NT2/D1 (cell line): Measurements from ENCODE around the gene SRBD1.

Source experiments
- DNase-seq: peaks from one replicate; pipeline ENCODE4 v3.0.0-alpha.2; 2011; ENCODE audit warnings: low read depth, low spot score
- H3K27me3 ChIP-seq: 2 replicates; pipeline ENCODE4 v1.6.0; 2011; ENCODE audit warnings: mild to moderate bottlenecking; ENCODE audit not compliant: insufficient read length, insufficient read depth
- H3K36me3 ChIP-seq: 2 replicates; pipeline ENCODE4 v1.6.1; 2011; ENCODE audit warnings: mild to moderate bottlenecking, low read length, mixed read lengths; ENCODE audit not compliant: insufficient read depth, insufficient read length
- H3K4me1 ChIP-seq: 2 replicates; pipeline ENCODE4 v1.5.1; 2011; ENCODE audit not compliant: insufficient read depth, insufficient read length
- H3K4me3 ChIP-seq: 2 replicates; pipeline ENCODE4 v1.5.1; 2011; ENCODE audit warnings: low read depth; ENCODE audit not compliant: insufficient read length
- H3K9ac ChIP-seq: 2 replicates; pipeline ENCODE4 v1.6.0; 2011; ENCODE audit warnings: low read depth; ENCODE audit not compliant: insufficient read length
- H3K9me3 ChIP-seq: 2 replicates; pipeline ENCODE4 v1.5.1; 2011; ENCODE audit warnings: mild to moderate bottlenecking, low read length; ENCODE audit not compliant: insufficient read depth
- SUZ12 ChIP-seq: IDR thresholded peaks from 2 replicates; pipeline ENCODE4 v1.6.1; 2011; ENCODE audit not compliant: insufficient read length, insufficient read depth; ENCODE audit errors: extremely low read depth
- YY1 ChIP-seq: IDR thresholded peaks from 2 replicates; pipeline ENCODE4 v1.6.1; 2011; ENCODE audit not compliant: insufficient read length, insufficient read depth
- ZNF274 ChIP-seq: IDR thresholded peaks from 2 replicates; pipeline ENCODE4 v1.6.1; 2011; ENCODE audit warnings: mild to moderate bottlenecking, low read depth, low read length

The SRBD1 gene

DNA sequence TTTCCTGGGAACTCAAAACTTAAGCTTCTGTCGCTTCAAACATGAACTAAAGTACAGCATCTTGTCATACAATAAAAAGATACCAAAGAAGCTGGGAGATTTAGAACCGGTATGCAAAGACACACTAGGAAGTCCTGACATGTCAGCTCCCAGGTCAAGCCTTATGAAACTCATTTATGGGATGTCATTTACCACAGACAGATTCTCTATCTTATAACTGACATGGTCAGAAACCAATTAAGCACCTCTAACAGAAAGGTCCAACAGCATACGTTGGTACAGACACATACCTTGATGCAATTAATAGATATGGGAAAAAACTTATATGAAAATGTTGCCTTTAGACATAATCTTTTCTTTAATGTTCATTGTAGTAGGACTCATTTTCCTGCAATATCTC lies 169.0 kb downstream of the SRBD1 start:
- Histone ChIP-seq H3K27me3 (no peaks in the 10 kb centered on the region), H3K9ac (no peak overlapping the region), H3K4me1 (no peaks in the 10 kb centered on the region), H3K36me3 (no peaks in the 10 kb centered on the region), H3K4me3 (no peak overlapping the region), H3K9me3 (peaks cover 5% of the 10 kb centered on the region; the same call in 1 of the 2 replicates)
- DNase-seq = no peak
- TF ChIP-seq ZNF274 (no peak), YY1 (no peak), SUZ12 (no peak)

DNA sequence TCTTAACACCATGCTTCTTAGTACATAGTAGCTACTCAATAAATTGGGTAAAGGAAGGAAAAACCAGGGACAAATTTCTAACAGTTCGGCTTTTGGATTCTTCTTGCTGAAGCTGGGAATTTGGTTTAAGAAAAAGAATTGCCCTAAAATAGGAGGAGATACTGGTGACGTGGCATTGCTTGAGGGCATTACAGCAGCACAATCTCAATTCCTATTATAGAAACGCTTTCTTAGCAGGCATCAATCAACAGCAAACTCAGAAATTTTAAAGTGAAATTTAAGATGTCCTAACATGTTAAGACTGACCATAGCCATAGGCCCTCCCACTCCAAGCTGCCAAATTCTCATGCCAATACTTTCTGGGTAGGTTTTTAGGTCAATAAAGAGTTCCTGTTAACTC lies 169.5 kb downstream of the SRBD1 start:
- H3K9me3 ChIP-seq = peaks cover 9% of the 10 kb centered on the region
- no peaks in the 10 kb centered on the region for H3K27me3 ChIP-seq
- H3K4me1 ChIP-seq = no peaks in the 10 kb centered on the region
- DNase-seq = no peak
- no peak overlapping the region for H3K4me3 ChIP-seq
- H3K36me3 ChIP-seq = no peaks in the 10 kb centered on the region
- TF ChIP-seq ZNF274 = no peak
- TF ChIP-seq SUZ12 = no peak
- no peak for TF ChIP-seq YY1
- no peak overlapping the region for H3K9ac ChIP-seq

DNA sequence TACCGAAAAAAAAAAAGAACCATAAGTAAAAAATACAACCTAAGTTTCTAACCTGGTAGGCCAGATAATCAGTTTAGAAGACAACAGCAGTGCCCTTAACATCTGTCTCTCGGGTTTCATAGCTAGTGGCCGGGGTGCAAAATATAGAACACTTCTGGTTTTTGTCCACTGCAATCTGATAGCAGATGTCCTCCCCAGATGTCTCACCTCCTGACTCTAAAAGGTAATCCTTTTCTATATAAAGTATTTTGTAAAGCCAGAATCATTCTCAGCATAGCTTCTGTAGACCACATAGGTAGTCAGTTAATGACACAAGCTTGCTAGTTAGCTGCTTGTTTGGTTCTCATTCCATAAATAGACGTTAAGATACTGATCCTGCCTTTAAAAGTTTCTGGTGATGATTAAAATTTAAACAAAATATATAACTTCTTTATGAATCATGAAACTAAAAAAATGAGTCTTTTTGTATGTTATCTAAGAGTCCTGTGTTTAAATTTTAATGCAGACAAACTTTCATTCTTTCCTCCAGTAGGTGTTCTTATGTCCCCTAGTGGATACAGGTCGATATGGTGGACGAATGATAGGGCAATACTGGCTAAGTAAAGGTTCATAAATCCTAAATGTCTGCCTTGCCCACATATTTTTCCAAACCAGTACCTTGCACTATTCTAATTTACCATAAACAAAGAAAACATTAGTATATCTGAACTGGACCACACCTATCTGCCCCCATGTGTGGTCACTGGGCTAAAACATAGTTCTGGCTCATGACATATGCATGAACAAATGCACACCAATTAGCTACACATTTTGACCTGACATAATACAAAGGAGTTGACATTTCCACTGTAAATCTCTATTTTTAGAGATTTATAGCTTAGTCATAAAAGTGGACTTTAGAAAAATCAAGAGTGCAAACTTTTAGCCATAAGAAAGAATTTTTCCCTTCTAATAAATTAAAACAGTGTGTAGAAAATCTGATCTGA lies 171.0 kb downstream of the SRBD1 start:
- H3K9ac ChIP-seq = no peak overlapping the region
- no peak overlapping the region for H3K4me3 ChIP-seq

DNA sequence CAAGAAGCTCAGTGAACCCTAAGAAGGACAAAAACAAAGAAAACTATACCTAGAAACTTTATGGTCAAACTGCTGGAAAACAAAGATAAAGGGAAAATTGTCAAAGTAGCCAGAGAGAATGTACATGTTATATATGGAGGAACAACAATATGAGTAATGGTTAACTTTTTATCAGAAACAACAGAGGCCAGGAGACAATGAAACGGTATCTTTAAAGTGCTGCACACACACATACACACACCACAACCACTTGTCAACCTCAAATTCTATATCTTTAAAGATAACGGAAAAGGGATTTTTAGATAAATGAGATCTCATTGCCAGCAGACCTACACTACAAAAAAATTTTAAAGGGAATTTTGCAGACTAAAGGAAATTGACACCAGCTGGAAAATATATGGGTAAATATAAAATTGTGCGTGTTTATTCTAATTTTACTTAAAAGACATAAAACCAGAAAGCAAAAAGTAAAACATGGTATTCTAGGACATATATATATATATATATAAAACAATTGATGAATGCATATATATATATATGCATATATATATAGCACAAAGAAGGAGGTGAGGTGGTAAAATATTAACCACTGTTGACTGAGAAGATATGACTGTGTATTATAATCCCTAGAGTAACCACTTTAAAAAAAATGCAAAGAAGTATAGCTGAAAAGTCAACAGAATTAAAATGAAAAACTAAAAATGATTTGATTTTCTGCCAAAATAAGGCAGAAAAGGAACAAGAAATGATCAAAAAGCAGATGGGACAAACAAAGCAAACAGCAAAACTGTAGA lies 172.0 kb downstream of the SRBD1 start:
- Histone ChIP-seq H3K9me3 (peaks cover 10% of the 10 kb centered on the region), H3K4me1 (no peaks in the 10 kb centered on the region), H3K9ac (no peak overlapping the region), H3K36me3 (no peaks in the 10 kb centered on the region), H3K4me3 (no peak overlapping the region), H3K27me3 (no peaks in the 10 kb centered on the region)
- DNase-seq = no peak
- no peak for TF ChIP-seq YY1
- TF ChIP-seq ZNF274 = no peak
- no peak for TF ChIP-seq SUZ12

More for the DNA sequence above, 171.0 kb downstream of the SRBD1 start:
- Histone ChIP-seq H3K4me1 (no peaks in the 10 kb centered on the region), H3K36me3 (no peaks in the 10 kb centered on the region), H3K9me3 (peaks cover 10% of the 10 kb centered on the region), H3K27me3 (no peaks in the 10 kb centered on the region)
- TF ChIP-seq YY1 (no peak), SUZ12 (no peak)
- no peak for DNase-seq

GRCh38 chr2:45436456-45436855 lies 174.6 kb downstream of the SRBD1 start:
- peaks cover 10% of the 10 kb centered on the region for H3K9me3 ChIP-seq
- no peak overlapping the region for H3K4me3 ChIP-seq
- no peaks in the 10 kb centered on the region for H3K4me1 ChIP-seq
- no peak for DNase-seq
- TF ChIP-seq ZNF274 (no peak), SUZ12 (no peak), YY1 (no peak)
- no peaks in the 10 kb centered on the region for H3K36me3 ChIP-seq
- no peak overlapping the region for H3K9ac ChIP-seq
- H3K27me3 ChIP-seq = no peaks in the 10 kb centered on the region

DNA sequence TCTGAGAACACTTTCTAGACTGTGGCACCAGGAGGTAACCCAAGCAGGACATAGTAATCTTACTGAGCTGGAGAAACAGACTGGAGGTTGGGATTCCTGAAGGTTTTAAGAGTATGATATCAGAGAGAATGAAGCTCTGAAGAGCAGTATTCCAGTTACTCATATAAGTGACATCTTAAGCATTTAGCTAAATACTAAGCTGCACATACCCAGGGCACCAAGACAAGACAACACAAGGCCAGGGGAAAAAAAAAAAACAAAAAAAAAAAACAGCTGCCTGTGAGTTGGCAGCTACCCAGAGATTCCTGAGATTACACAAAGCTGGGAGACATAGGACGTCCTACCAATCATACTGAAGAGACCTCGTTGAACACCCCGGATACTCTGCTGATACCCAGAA lies 175.8 kb downstream of the SRBD1 start:
- TF ChIP-seq SUZ12 (no peak), ZNF274 (no peak), YY1 (no peak)
- Histone ChIP-seq H3K9ac (no peak overlapping the region), H3K9me3 (peaks cover 10% of the 10 kb centered on the region), H3K4me1 (no peaks in the 10 kb centered on the region), H3K4me3 (no peak overlapping the region), H3K27me3 (no peaks in the 10 kb centered on the region), H3K36me3 (no peaks in the 10 kb centered on the region)
- DNase-seq = no peak

DNA sequence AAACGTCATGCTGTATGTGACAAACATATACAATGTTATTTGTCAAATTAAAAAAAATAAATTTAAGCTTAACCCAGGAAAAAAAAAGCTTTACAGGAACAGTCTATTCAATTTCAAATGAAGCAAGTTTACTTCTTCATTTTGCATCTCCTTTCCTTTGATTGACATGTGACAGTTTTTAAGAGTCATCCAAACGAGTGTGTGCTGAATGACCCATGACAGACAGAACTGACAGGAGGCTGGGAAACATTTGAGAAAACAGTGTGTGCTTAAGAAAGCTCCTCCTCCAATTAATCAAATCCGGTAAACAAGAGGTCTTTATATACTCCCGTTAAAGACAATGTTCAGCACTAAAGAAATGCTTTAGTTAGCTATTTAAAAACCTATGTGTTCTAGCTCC lies 177.7 kb downstream of the SRBD1 start:
- no peak overlapping the region for H3K9ac ChIP-seq
- DNase-seq = no peak
- no peak overlapping the region for H3K4me3 ChIP-seq
- no peaks in the 10 kb centered on the region for H3K36me3 ChIP-seq
- TF ChIP-seq SUZ12 (no peak), YY1 (no peak), ZNF274 (no peak)
- no peaks in the 10 kb centered on the region for H3K27me3 ChIP-seq
- no peaks in the 10 kb centered on the region for H3K4me1 ChIP-seq
- H3K9me3 ChIP-seq = peaks cover 10% of the 10 kb centered on the region
